Mammary epithelial cell (primary cell): ENCODE data around the gene CEP104.

ENCODE experiments used
- EZH2 ChIP-seq: IDR thresholded peaks from 2 replicates; pipeline ENCODE4 v1.6.1; 2012; ENCODE audit warnings: low read length, inconsistent platforms, borderline replicate concordance
- TF ChIP-seq, protein P1 (sequence below), 2 donors: IDR thresholded peaks in 1 of 2; conservative IDR thresholded peaks in 1 of 2; 2 replicates each; pipeline ENCODE4 v1.5.1; 2011 to 2012; ENCODE audit warnings: inconsistent platforms in 2 of 2, low read length in 2 of 2, mild to moderate bottlenecking in 2 of 2, control low read depth in 1 of 2, low read depth in 1 of 2; ENCODE audit not compliant: insufficient read depth in 1 of 2; ENCODE audit errors: extremely low read depth in 1 of 2

DNA sequence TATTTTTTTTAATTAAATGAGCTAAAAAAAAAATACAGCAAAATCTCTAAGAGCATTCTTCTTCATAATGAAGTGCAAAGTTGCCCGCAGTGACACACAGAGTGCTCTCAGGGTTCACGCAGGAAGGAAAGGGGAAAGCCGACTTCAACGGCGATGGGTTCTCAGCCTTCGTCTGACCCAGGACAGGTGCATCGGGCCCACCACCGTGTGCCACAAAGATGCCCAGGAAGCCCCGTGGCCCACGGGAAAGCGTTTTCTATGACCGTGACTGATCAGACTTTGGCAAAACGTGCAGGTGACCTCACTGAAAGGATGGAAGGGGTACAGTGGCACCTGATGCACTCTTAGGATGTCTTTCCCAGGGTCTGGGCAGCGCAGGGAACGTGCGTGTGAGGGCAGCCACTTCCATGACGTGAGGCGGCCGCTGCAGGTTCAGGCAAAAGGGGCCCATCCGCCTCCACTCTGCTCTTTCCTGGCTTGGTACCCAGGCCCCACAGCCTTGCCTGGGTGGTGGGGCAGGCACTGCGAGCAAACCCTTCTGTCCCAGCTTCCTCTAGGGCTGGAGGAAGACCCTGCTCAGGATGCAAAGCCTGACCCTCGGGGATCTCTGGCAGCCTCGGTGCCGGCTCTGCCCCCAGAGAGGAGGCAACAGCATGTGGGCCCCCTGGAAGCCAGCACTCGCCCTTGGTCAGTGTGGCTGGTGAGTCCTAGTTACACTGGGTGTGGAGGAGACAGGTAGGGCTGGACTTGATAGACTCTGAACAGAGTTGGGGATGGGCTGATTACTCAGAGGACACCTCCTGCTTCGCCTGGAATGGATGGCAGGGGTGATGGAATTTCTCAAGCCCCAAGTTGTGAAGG, 69.0 kb downstream of the CEP104 start:
- no peak for TF ChIP-seq EZH2
- TF ChIP-seq, protein P1, sequence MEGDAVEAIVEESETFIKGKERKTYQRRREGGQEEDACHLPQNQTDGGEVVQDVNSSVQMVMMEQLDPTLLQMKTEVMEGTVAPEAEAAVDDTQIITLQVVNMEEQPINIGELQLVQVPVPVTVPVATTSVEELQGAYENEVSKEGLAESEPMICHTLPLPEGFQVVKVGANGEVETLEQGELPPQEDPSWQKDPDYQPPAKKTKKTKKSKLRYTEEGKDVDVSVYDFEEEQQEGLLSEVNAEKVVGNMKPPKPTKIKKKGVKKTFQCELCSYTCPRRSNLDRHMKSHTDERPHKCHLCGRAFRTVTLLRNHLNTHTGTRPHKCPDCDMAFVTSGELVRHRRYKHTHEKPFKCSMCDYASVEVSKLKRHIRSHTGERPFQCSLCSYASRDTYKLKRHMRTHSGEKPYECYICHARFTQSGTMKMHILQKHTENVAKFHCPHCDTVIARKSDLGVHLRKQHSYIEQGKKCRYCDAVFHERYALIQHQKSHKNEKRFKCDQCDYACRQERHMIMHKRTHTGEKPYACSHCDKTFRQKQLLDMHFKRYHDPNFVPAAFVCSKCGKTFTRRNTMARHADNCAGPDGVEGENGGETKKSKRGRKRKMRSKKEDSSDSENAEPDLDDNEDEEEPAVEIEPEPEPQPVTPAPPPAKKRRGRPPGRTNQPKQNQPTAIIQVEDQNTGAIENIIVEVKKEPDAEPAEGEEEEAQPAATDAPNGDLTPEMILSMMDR (conservative IDR thresholded peaks at IDR 0.05 in 1 of 2, IDR thresholded peaks at IDR 0.05 in 1 of 2; ENCODE audit: extremely low read depth in 1 of 2, insufficient read depth in 1 of 2, low read depth in 1 of 2, low read length in 2 of 2): no peak
